Naive thymus-derived CD4-positive, alpha-beta T cell (primary cell): Measurements from ENCODE around the gene MYH14. TPM values are rescaled to one million over a fixed set of nuclear protein-coding genes. Genes with fewer than 3 reads are reported as not detected.

Experiments used
- ATAC-seq: fragments of 150-1000 bp; cut with Tn5 transposase; 2 replicates; pipeline ENCODE4 v1.10.0; 2021; ENCODE audit warnings: mild to moderate bottlenecking, moderate library complexity
- CTCF ChIA-PET: fragments of 350-600 bp; sonication (Branson Sonifier 250); formaldehyde crosslinking; loops from one replicate; lab custom pipeline; 2021; ENCODE audit warnings: antibody characterized with exemption; lab: Charles Lee
- POLR2A ChIA-PET: fragments of 350-600 bp; sonication (Branson Sonifier 250); formaldehyde crosslinking; loops from one replicate; lab custom pipeline; 2021; ENCODE audit warnings: antibody characterized with exemption, inconsistent platforms; lab: Charles Lee
- DNase-seq, 9 donors: peaks; one replicate each; pipeline versions ENCODE4 v3.0.0 to v3.0.0-alpha.2; 2020 to 2022; ENCODE audit warnings: mixed read lengths in 1 of 9
- H3K27ac ChIP-seq: one replicate; pipeline ENCODE4 v1.7.0; 2013; ENCODE audit warnings: mild to moderate bottlenecking, low read depth, low read length, moderate library complexity
- H3K27me3 ChIP-seq, 2 donors: one replicate each; pipeline ENCODE4 v1.7.0; 2013; ENCODE audit warnings: low read length in 2 of 2, mild to moderate bottlenecking in 2 of 2, moderate library complexity in 2 of 2; ENCODE audit not compliant: control insufficient read depth in 2 of 2, insufficient read depth in 2 of 2
- H3K36me3 ChIP-seq, 3 experiments: 1 replicate in 2 of 3; 2 replicates in 1 of 3; pipeline ENCODE4 v1.7.0; 2013; ENCODE audit warnings: low read length in 3 of 3, mild to moderate bottlenecking in 3 of 3, moderate library complexity in 1 of 3; ENCODE audit not compliant: insufficient read depth in 3 of 3, control insufficient read depth in 2 of 3
- H3K4me1 ChIP-seq, 2 donors: one replicate each; pipeline ENCODE4 v1.7.0; 2013; ENCODE audit warnings: low read length in 2 of 2, mild to moderate bottlenecking in 2 of 2, moderate library complexity in 1 of 2; ENCODE audit not compliant: control insufficient read depth in 2 of 2, insufficient read depth in 2 of 2
- H3K4me3 ChIP-seq: 2 replicates; pipeline ENCODE4 v1.7.0; 2013; ENCODE audit warnings: mild to moderate bottlenecking, low read length
- H3K9me3 ChIP-seq, 3 experiments: 1 replicate in 2 of 3; 2 replicates in 1 of 3; pipeline ENCODE4 v1.7.0; 2013; ENCODE audit warnings: low read length in 3 of 3; ENCODE audit not compliant: control insufficient read depth in 2 of 3
- H3K27ac Mint-ChIP-seq, 9 donors: one replicate each; pipeline ENCODE4 v1.8.0; 2020 to 2022; ENCODE audit warnings: mixed read lengths in 9 of 9, mild to moderate bottlenecking in 8 of 9, moderate library complexity in 5 of 9, inconsistent platforms in 2 of 9
- H3K27me3 Mint-ChIP-seq, 5 donors: one replicate each; pipeline ENCODE4 v1.8.0; 2021 to 2022; ENCODE audit warnings: mixed read lengths in 5 of 5, mild to moderate bottlenecking in 1 of 5
- H3K36me3 Mint-ChIP-seq, 5 donors: one replicate each; pipeline ENCODE4 v1.8.0; 2020 to 2022; ENCODE audit warnings: mixed read lengths in 5 of 5, mild to moderate bottlenecking in 3 of 5, inconsistent platforms in 1 of 5
- H3K4me1 Mint-ChIP-seq, 7 donors: one replicate each; pipeline ENCODE4 v1.8.0; 2020 to 2022; ENCODE audit warnings: mixed read lengths in 7 of 7, mild to moderate bottlenecking in 3 of 7, inconsistent platforms in 1 of 7
- H3K4me3 Mint-ChIP-seq, 10 donors: one replicate each; pipeline ENCODE4 v1.8.0; 2020 to 2022; ENCODE audit warnings: mild to moderate bottlenecking in 10 of 10, mixed read lengths in 10 of 10, moderate library complexity in 6 of 10, inconsistent platforms in 2 of 10
- H3K9me3 Mint-ChIP-seq, 11 donors: one replicate each; pipeline ENCODE4 v1.8.0; 2020 to 2022; ENCODE audit warnings: mixed read lengths in 11 of 11, mild to moderate bottlenecking in 4 of 11, inconsistent platforms in 1 of 11, moderate library complexity in 1 of 11
- intact Hi-C, 2 donors: fragments of 100-400 bp; cut with micrococcal nuclease; formaldehyde crosslinking; loops; one replicate each; pipeline ENCODE4 v1.15.1; 2023
- polyA plus RNA-seq, 2 donors: library from polyadenylated mRNA; unstranded; fragments of 300-500 nt; fragmentation: Illumina TruSeq; gene quantifications; one replicate each; pipeline ENCODE4 v1.2.3, GENCODE V29; 2021
- total RNA-seq, 6 experiments: library from RNA in 5 of 6; stranded (reverse) in 5 of 6; gene quantifications; 1 replicate in 5 of 6; 2 replicates in 1 of 6; pipeline ENCODE4 v1.2.3 and lab custom pipeline; 2021 to 2026

Gene MYH14
- total and polyA plus RNA-seq, 7 experiments from 2014 or later: not detected

- Mint-ChIP-seq H3K4me1 (peaks cover 8 to 22% (median 12%) of the 10 kb centered on the region in 7 donors), H3K36me3 (peaks cover 0 to 7% (median 1%) of the 10 kb centered on the region in 5 donors), H3K9me3 (peaks cover 0 to 13% (median 0%) of the 10 kb centered on the region in 11 donors), H3K4me3 (no peak overlapping the region), H3K27me3 (peaks cover 17 to 57% (median 36%) of the 10 kb centered on the region in 5 donors), H3K27ac (no peak overlapping the region)
- POLR2A ChIA-PET: no interaction called here
- no peak for ATAC-seq
- Histone ChIP-seq H3K4me1 (no peaks in the 10 kb centered on the region), H3K9me3 (no peaks in the 10 kb centered on the region), H3K4me3 (no peak overlapping the region), H3K27me3 (peaks cover 0 to under 1% of the 10 kb centered on the region in 2 donors), H3K36me3 (no peaks in the 10 kb centered on the region), H3K27ac (no peak overlapping the region)
- CTCF ChIA-PET: no interaction called here
- DNase-seq: no peak
- intact Hi-C loops: no loop called here
These were observed 116.6 kb downstream of the MYH14 start for GRCh38 chr19:50320051-50320450.

- POLR2A ChIA-PET: interaction anchor here (0.6 kb wide), 1 partner anchor 534 kb away, joined by 3 read pairs; the partner anchor contains the start of gene KLK3
- Mint-ChIP-seq H3K36me3 (peaks cover 0 to 7% (median 0%) of the 10 kb centered on the region in 5 donors), H3K9me3 (peaks cover 0 to 13% (median 0%) of the 10 kb centered on the region in 11 donors), H3K27ac (no peak overlapping the region), H3K27me3 (peaks cover 15 to 54% (median 33%) of the 10 kb centered on the region in 5 donors), H3K4me3 (no peak overlapping the region), H3K4me1 (peaks cover 5 to 22% (median 13%) of the 10 kb centered on the region in 7 donors)
- H3K36me3 ChIP-seq: no peaks in the 10 kb centered on the region
- no peak for DNase-seq
- CTCF ChIA-PET: no interaction called here
- no peaks in the 10 kb centered on the region for H3K27me3 ChIP-seq
- no peak for ATAC-seq
- H3K9me3 ChIP-seq: no peaks in the 10 kb centered on the region
- intact Hi-C loops: no loop called here
- H3K4me1 ChIP-seq: no peaks in the 10 kb centered on the region
- no peak overlapping the region for H3K27ac ChIP-seq
- H3K4me3 ChIP-seq: no peak overlapping the region
These were observed 117.2 kb downstream of the MYH14 start for GRCh38 chr19:50320596-50320995.

- Mint-ChIP-seq H3K4me3 (no peak overlapping the region), H3K9me3 (peaks cover 0 to 13% (median 0%) of the 10 kb centered on the region in 11 donors), H3K27me3 (peaks cover 10 to 46% (median 25%) of the 10 kb centered on the region in 5 donors), H3K4me1 (peaks cover 8 to 24% (median 13%) of the 10 kb centered on the region in 7 donors), H3K27ac (no peak overlapping the region), H3K36me3 (peaks cover 0 to 6% (median under 1%) of the 10 kb centered on the region in 5 donors)
- ChIA-PET CTCF (no interaction called here), POLR2A (no interaction called here)
- Histone ChIP-seq H3K27ac (no peak overlapping the region), H3K27me3 (peaks cover 0 to 2% of the 10 kb centered on the region in 2 donors), H3K4me1 (peaks cover 6 to 12% of the 10 kb centered on the region in 2 donors), H3K9me3 (no peaks in the 10 kb centered on the region), H3K36me3 (no peaks in the 10 kb centered on the region), H3K4me3 (no peak overlapping the region)
- DNase-seq (no peak), ATAC-seq (no peak)
- intact Hi-C loops: no loop called here
These were observed 118.4 kb downstream of the MYH14 start for GRCh38 chr19:50321831-50322230.

- peaks cover 12 to 28% (median 17%) of the 10 kb centered on the region in 7 donors for H3K4me1 Mint-ChIP-seq
- no peak overlapping the region for H3K27ac Mint-ChIP-seq
- DNase-seq: no peak
- no peak overlapping the region for H3K4me3 ChIP-seq
- H3K9me3 Mint-ChIP-seq: peaks cover 0 to 13% (median 2%) of the 10 kb centered on the region in 11 donors
- peak overlapping the region in 1 of 10 donors; percentile 66 for H3K4me3 Mint-ChIP-seq
- H3K9me3 ChIP-seq: no peaks in the 10 kb centered on the region
- peaks cover 15 to 49% (median 29%) of the 10 kb centered on the region in 5 donors for H3K27me3 Mint-ChIP-seq
- no peak for ATAC-seq
- intact Hi-C loops: no loop called here
- peaks cover 0 to 6% of the 10 kb centered on the region in 2 donors for H3K27me3 ChIP-seq
- H3K36me3 Mint-ChIP-seq: peaks cover 0 to 7% (median 5%) of the 10 kb centered on the region in 5 donors
- no peaks in the 10 kb centered on the region for H3K36me3 ChIP-seq
- no peak overlapping the region for H3K27ac ChIP-seq
- POLR2A ChIA-PET: no interaction called here
- peaks cover 6 to 15% of the 10 kb centered on the region in 2 donors for H3K4me1 ChIP-seq
- CTCF ChIA-PET: no interaction called here
These were observed 118.8 kb downstream of the MYH14 start for GRCh38 chr19:50322234-50322633.

DNA sequence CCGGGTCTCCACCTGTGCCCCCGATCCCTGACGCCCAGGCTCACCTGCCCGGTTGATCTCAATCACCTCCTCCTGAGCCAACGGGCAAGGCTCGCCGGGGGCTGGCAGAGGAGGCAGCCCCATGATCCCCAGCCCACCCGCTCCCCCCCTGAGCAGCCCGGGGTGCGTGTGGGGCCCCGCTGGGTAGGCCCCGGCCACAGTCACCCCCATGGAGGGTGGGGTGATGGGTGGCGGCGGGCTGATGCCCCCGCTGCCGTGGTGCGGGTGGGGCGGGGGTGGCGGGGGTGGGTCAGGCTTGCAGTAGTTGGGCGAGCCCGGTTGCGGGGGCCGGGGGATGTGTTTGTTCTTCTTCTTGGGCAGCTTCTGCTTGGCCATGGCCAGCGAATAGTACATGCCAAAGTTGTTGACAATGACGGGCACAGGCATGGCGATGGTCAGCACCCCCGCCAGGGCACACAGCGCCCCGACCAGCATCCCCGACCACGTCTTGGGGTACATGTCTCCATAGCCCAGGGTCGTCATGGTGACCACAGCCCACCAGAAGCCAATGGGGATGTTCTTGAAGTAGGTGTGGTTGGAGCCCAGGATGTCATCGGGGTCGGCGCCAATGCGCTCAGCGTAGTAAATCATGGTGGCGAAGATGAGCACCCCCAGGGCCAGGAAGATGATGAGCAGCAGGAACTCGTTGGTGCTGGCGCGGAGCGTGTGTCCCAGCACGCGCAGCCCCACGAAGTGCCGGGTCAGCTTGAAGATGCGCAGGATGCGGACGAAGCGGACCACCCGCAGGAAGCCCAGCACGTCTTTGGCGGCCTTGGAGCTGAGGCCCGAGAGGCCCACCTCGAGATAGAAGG lies 119.7 kb downstream of the MYH14 start:
- Mint-ChIP-seq H3K36me3 (peaks cover 0 to 9% (median 6%) of the 10 kb centered on the region in 5 donors), H3K27ac (no peak overlapping the region), H3K27me3 (peaks cover 18 to 46% (median 27%) of the 10 kb centered on the region in 5 donors), H3K4me3 (no peak overlapping the region), H3K4me1 (peaks cover 18 to 30% (median 24%) of the 10 kb centered on the region in 7 donors), H3K9me3 (peaks cover 0 to 16% (median 4%) of the 10 kb centered on the region in 11 donors)
- intact Hi-C loops: no loop called here
- Histone ChIP-seq H3K36me3 (no peaks in the 10 kb centered on the region), H3K27me3 (peaks cover 0 to 12% of the 10 kb centered on the region in 2 donors), H3K4me1 (peaks cover 6 to 15% of the 10 kb centered on the region in 2 donors), H3K9me3 (no peaks in the 10 kb centered on the region), H3K4me3 (no peak overlapping the region), H3K27ac (no peak overlapping the region)
- CTCF ChIA-PET: no interaction called here
- no peak for ATAC-seq
- POLR2A ChIA-PET: no interaction called here
- no peak for DNase-seq

GRCh38 chr19:50323782-50324133 lies 120.3 kb downstream of the MYH14 start:
- Mint-ChIP-seq H3K27me3 (peaks cover 18 to 46% (median 27%) of the 10 kb centered on the region in 5 donors), H3K27ac (peak overlapping the region in 1 of 9 donors; percentile 5), H3K9me3 (peaks cover 0 to 16% (median 4%) of the 10 kb centered on the region in 11 donors), H3K4me3 (no peak overlapping the region), H3K36me3 (peaks cover 0 to 9% (median 6%) of the 10 kb centered on the region in 5 donors), H3K4me1 (peaks cover 18 to 30% (median 24%) of the 10 kb centered on the region in 7 donors)
- H3K27ac ChIP-seq: no peak overlapping the region
- no peak overlapping the region for H3K4me3 ChIP-seq
- peaks cover 0 to 12% of the 10 kb centered on the region in 2 donors for H3K27me3 ChIP-seq
- DNase-seq (no peak), ATAC-seq (no peak)
- CTCF ChIA-PET: no interaction called here
- peaks cover 6 to 15% of the 10 kb centered on the region in 2 donors for H3K4me1 ChIP-seq
- no peaks in the 10 kb centered on the region for H3K36me3 ChIP-seq
- POLR2A ChIA-PET: no interaction called here
- intact Hi-C loops: no loop called here
- H3K9me3 ChIP-seq: no peaks in the 10 kb centered on the region
